ENCODE results near the gene PPP6C.
"Not testable (repeated sequence)": the region's sequence is repeated elsewhere in the genome, so short reads cannot be mapped to it uniquely, and the experiment has no call there.

The PPP6C gene

DNA sequence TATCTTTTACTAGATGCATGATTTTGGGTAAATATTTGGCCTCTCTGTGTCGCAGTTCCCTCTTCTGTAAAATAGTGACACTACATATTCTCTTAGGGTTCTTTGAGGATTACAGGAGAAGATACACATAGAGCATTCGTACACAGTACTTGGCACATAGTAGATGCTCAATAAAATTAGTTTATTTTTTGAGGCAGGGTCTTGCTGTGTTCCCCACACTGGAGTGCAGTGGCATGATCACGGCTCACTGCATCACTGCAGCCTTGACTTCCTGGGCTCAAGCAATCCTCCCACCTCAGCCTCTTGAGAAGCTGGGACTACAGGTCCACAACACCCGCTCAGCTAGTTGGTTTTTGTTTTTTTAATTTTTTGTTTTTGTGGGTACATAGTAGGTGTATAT, 47.9 kb downstream of the PPP6C start:
- no peak for DNase-seq (ENCODE audit: low read depth)

DNA sequence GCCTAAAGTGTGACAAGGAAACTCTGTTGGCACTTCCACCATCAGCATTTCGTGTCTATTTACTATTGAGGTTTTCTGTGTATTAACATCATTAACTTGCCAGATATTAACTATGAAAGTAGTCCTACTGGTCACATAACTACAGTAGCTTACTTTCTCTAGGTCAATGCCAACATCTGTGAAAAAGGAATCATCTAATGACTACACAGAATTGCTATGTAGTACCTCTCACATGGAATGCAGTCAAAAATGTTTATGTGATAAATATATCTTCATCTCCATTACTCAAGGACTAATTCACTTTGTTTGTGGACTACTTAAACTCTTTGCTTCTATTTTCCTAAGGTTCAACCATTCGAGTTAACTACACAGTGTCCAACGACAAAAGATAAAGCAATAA, 48.4 kb downstream of the PPP6C start:
- DNase-seq (ENCODE audit: low read depth), result no peak

DNA sequence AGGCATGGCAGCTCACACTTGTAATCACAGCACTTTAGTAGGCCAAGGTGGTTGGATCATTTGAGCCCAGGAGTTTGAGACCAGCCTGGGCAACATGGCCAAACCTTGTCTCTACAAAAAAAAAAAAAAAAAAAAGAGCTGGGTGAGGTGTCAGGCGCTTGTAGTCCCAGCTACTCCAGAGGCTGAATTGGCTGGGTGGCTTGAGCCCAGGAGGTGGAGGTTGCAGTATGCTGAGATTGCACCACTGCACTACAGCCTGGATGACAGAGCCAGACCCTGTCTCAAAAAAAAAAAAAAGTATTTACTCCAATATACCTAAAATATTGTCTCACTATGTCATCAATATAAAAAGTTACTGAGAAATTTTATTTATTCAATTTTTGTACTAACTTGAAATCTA, 49.0 kb downstream of the PPP6C start:
- DNase-seq (ENCODE audit: low read depth), result no peak

DNA sequence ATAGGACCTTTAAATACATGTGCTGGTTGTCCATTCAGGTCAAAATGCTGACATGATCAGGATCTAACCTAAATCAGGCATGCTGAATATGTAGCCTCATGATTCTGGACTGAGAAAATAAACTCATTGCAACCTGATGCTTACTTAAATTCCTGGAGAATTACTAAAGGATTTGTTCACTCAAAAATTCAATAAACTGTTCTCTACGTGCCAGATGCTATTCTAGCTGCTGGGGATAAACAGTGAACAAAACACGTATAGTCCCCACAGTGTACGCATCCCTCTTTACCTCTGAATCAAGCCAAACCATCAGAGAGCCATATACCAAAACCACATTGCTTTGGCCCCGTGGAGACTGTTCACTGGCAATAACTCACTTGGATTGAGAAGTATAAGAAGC, 52.4 kb downstream of the PPP6C start:
- DNase-seq (ENCODE audit: low read depth), result no peak

DNA sequence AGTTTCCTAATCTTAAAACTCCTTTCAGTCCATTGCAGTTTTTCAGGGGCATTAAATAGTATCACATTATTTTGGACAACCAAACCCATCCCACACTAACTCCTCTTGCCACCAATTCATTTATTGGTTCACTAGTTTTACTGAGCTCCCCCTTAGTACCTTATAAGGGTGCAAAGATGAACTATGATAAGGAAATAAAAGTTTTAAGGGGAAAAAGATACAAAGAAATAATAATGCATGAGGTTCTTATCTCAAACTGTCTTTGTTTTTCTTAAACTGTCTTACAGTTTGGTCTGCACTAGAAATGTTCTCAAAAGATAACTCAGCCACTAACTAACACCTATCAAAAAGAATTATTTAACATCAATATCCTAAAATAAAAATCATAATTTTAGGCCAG, 54.6 kb downstream of the PPP6C start:
- no peak for DNase-seq (ENCODE audit: low read depth)

DNA sequence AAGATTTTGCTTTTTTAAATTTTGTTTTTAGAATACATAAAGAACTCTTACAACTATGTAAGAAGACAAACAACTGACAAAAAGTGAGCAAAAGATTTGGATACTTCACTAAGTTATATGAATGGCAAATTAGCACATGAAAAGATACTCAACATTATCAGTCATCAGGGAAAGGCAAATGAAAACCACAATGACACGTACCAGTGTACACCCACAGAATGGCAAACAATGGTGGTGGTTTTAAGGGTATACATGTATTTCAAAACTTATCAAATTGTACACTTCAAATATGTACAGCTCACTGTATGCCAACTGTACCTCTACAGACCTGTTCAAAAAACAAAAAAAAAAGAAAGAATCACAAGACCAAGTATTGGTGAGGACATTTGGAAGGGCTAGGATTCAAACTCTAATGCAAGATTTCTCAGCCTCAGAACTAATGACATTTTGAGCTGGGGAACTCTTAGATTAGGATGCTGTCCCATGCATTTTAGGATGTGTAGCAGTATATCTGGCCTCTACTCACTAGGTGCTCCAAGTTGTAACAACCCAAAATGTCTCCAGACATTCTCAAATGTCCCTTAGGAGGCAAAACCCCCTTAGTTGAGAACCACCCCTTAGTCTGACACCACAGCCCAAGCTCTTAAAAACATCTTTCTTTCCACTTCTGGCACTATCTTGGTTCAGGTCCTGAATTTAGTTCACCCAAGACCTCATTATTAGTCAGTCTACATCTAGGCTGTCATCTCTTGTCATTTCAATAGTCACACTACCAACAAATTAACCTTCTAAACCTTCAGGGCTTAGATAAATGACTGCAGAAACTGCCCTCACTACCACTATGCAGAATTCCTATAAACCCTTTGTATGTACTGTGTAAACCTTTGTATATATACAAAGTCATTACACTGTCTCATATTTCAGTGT, 55.9 kb downstream of the PPP6C start:
- no peak for DNase-seq (ENCODE audit: low read depth)

DNA sequence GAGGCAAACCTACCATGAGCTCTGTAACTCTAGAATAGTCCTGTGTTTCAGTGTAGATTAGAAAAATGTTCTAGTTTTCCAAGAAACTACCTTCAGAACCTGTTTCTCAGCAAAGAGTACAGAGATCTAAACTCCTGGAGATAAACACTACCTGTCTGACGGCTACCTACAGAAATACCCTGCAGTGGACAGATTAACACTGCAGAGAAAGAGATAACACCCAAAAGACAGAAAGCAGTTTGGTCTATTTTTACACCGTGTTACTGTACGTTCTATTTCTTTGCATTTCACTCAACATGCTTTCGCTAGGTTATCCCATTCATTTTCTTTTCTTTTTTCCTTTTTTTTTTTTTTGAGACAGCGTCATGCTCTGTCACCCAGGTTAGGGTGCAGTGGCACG, 57.8 kb downstream of the PPP6C start:
- DNase-seq (ENCODE audit: low read depth), result no peak

DNA sequence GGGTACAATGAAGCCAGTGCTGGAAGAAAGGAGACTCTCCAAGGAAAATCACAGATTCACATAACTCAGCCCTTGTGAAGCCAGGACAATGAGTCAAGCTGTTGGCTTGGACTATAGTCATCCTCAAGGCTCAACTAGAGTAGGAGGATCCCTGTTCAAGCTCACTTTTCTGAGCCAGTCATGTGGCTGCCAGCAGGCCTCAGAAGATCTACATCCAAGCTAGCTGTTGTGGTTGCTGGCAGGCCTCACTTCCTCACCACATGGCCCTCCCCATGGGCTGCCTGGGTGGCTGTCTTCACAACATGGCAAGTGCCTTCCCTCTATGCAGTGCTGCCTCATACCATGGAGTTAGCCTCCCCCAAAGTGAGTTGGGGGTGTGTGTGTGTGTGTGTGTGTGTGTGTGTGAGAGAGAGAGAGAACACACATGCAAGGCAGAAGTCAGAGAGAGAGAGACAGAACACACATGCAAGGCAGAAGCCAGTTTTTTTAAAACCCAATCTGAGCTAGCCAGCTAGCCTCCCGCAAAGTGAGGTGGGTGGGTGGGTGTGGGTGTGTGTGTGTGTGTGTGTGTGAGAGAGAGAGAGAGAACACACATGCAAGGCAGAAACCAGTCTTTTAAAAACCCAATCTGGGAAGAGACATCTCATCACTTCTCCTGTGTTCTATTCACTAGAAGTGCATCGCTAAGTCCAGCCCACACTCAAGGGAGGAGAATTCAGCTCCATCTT, 63.4 kb downstream of the PPP6C start:
- DNase-seq (ENCODE audit: low read depth), result peak; percentile 64

DNA sequence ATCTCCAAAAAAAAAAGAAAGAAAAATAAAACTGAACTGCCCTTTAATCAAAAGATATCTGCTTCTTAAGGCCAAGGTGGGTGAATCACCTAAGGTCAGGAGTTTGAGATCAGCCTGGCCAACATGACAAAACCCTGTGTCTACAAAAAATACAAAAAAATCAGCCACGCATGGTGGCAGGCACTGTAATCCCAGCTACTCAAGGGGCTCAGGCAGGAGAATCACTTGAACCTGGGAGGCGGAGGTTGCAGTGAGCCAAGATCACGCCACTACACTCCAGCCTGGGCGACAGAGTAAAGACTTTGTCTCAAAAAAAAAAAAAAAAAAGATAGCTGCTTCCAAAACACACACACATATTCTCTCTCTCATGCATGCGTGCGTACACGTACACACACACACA, 64.1 kb downstream of the PPP6C start:
- no peak for DNase-seq (ENCODE audit: low read depth)

DNA sequence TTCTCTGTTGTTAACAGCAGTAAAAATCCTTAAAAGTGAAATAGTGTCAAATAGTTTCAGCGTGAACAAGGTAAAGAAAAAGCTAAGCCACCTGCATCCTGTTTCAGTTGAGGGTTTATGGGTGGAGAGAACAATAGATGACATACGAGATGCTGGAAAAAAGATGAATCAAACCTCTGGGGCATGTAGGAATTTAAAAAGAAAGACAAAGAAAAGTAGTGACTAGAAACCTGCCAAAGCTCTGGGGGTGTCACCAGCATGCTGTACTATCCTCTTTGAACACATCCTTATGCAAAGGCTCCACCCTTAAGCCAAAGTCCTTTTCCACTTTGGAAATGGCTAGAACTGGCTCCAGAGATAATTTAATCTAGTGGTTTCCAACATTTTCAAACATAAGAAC, 68.5 kb downstream of the PPP6C start:
- no peak for DNase-seq (ENCODE audit: low read depth)

DNA sequence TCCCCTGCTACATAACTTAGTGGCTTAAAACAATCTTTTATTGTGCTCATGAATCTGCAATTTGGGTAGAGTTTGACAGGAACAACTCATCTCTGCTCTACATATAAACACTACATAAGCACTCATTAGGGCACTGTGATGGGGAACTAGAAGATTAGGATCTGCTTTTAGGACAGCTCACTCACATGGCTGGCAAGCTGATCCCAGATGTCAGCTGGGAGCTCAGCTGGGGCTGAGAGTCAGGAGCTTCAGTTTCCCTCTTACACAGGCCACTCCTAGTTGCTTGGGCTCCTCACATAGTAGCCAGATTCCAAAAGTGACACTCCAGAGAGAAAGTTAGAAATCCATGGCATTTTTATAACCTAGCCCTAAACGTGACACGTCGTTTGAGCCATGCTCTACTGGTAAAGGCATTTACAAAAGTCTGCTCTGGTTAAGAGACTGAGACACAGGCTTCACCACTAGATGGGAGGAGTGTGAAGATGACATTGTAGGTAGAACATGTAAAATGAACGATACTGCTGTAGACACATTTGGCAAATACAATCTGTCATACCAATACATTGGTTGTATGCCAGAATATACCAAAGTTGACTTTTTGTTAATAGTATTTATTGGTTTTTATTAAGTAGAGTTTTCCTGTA, 69.8 kb downstream of the PPP6C start:
- no peak for DNase-seq (ENCODE audit: low read depth)

DNA sequence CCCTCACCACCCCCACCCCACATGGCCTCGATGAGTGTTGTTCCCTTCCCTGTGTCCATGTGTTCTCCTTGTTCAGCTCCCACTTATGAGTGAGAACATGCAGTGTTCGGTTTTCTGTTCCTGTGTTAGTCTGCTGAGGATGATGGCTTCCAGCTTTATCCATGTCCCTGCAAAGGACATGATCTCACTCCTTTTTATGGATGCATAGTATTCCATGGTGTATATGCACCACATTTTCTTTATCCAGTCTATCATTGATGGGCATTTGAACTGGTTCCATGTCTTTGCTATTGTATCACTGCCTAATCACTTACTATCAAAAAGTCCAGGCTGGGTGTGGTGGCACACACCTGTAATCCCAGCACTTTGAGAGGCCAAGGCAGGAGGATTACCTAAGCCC, 70.9 kb downstream of the PPP6C start:
- not testable (repeated sequence) for DNase-seq (ENCODE audit: low read depth)

DNA sequence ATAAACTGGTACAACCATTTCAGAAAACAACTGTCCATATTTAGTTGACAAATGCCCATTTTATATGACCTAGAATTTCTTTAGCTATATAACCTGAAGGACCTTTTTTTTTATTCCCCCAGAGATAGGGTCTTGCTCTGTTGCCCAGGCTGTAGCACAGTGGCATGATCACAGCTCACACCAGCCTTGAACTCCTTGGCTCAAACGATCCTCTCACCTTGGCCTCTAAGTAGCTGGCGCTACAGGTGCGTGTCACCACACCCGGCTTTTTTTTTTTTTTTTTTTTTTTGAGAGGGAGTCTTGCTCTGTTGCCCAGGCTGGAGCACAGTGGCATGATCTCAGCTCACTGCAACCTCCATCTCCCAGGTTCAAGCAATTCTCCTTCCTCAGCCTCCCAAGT, 75.1 kb downstream of the PPP6C start:
- not testable (repeated sequence) for DNase-seq (ENCODE audit: low read depth)

DNA sequence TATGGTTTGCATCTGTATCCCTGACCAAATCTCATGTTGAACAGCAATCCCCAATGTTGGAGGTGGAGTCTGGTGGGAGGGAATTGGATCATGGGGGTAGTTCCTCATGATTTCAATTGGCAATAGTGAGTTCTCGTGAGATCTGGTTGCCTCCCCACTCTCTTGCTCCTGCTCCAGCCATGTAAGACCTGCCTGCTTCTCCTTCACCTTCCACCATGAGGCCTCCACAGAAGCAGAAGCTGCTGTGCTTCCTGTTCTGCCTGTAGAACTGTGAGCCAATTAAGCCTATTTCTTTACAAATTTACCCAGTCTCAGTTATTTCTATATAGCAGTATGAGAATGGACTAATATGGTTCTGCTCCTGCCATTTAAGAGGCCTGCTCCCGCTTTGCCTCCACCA, 79.1 kb downstream of the PPP6C start:
- DNase-seq (ENCODE audit: low read depth), result no peak

DNA sequence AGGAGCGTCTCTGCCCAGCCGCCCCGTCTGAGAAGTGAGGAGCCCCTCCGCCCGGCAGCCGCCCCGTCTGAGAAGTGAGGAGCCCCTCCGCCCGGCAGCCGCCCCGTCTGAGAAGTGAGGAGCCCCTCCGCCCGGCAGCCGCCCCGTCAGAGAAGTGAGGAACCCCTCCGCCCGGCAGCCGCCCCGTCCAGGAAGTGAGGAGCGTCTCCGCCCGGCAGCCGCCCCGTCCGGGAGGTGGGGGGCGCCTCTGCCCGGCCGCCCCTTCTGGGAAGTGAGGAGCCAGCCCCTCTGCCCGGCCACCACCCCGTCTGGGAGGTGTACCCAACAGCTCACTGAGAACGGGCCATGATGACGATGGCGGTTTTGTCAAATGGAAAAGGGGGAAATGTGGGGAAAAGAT, 81.1 kb downstream of the PPP6C start:
- not testable (repeated sequence) for DNase-seq (ENCODE audit: low read depth)

DNA sequence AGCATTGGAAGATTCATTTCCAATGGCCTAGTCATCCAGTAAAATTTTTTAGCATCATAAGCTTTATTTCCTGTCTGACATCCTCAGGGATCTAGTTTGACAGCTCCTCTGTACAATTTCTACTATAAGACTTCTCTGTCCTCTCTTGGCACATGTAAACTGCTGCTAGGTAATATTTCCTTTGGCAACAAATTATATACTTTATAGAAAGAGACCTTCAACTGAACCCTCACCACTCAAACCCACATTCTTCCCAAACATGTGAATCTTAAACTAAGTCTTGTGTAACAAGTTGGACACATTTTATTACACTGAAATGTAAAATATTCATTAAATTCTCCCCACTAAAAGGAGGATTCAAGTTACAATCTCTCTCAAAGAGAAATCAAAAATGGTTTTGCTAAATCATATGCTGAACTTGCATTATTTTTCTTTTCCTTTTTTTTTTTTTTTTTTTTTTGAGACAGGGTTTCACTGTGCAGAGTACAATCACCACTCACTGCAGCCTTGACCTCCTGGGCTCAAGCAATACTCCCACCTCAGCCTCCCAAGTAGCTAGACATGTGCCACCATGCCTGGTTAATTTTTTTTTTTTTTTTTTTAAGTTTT, 83.2 kb downstream of the PPP6C start:
- DNase-seq (ENCODE audit: low read depth), result no peak

DNA sequence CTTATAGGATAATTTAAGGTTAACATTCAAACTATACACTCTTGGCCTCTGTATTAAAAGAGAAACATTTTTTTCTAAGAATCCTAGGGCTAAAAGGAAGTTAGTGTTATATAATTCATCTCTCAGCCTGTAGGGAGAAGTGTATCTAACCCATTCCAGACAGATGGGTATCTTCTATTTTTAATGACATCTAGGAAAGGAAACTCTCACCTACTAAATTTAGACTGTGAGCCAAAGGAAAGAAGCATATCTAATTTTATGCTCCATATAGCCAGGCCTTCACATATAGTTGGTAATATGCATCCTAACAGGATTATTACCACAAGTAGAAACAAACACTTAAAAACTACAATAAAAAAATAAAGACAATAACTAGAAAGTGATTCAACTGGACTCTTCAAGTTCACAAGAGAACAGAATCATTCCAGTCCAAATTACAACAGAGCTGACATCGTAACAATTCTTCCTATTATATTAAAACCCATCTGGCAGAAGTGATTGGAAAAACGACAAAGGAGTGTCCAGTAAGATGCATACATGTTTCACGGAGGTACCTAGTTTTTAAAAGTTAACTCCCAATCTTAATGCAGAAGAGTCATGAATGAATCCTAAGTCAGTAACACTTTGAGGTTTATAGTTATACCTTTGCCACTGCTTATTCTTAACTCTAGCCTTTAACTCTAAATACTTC, 85.7 kb downstream of the PPP6C start:
- no peak for DNase-seq (ENCODE audit: low read depth)

DNA sequence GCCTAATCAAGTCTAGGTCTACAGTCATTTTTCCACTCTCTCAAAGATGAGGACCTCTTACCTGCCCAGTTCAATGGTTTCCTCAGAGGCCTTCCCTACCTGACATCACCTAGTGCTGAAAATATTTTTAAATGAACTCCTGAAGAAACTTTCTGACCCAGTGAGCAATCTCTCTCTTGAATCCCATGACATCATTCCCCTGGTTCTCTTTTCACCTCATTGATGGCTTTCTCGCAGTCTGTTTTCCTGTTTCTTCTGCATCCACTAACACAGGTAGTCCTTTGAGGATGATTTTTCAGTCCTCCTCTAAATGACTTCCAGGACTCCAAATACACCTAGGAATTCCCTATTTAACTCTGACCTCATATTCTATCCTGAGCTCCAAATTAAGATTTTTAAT, 86.6 kb downstream of the PPP6C start:
- no peak for DNase-seq (ENCODE audit: low read depth)

DNA sequence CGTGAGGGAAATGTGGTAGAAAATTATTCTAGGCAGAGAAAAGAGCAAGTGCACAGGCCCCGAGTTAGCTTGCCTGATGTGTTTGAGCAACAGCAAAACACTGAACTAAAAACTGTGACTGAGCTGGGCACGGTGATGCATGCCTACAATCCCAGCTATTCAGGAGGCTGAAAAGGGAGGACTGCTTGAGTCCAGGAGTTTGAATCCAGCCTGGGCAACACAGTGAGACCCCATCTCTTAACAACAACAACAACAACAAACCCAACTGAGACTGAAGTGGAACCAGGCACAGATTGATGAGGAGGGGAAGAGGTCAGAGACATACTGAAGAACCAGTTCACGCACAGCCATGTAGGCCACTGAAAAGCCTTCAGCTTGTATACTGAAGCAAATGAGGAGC, 88.8 kb downstream of the PPP6C start:
- no peak for DNase-seq (ENCODE audit: low read depth)

DNA sequence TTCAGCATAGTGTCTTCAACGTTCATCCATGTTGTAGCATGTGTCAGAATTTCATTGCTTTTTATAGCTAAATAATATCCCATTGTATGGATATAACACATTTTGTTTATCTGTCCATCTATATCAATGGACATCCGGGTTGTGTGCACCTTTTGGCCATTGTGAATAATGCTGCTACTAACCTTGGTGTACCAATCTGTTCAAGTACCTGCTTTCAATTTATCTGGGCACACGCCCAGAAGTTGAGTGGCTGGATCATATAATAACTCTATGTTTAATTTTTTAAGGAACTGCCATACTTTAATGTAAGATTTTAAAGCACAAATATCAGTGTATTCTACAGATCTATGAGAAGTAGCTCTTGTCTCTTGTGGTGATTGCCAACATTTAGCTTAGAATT, 89.8 kb downstream of the PPP6C start:
- no peak for DNase-seq (ENCODE audit: low read depth)
